ENCODE measurements around the gene NFIX. TPM values are rescaled to one million over a fixed set of nuclear protein-coding genes. Genes with fewer than 3 reads are reported as not detected.

Gene NFIX
- total and polyA plus RNA-seq, 2 of the 13 experiments (the other 11 are each of a cell fraction or from before 2014, with no cell fraction given), result 3.4 to 5.4 TPM

DNA sequence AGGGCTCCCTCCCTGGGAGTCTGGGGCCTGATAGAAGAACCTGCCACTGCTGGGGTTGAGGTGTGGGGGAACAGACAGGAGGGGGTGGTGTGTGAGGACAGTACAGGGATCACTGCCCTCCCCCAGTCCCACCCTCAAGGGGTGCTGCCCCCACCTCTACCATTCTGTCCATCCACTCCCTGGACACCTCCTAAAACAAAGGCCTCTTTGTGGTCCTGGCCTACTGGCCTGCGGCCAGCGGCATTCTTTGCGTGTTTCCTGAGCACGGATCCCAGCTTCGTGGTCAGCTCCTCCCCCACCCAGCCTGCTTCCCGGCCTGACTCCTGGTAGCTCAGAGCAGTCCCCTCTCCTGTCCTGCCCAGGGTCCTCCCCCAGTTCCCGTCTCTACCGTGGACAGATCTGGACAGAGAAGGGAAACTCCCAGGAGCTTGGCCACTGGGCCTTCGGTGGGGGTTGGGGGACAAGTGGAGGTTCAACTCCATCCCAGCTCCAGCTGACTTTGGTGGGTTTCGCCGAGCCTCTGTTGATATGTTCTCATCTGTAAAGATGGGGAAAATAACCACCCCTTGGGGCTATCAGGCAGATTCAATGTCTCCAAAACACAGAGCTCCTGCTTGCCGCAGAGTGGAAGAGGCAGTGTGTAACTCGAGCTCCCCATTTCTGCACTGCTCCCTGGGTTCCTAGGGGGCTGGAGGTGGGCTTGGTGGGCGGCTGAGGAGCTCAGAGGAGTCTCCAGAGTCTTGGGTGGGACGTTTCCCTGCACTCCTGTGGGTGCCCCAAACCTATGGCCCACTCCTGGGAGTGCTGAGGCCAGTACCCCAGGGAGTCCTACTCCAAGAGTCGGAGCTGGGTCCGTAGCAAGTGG, 58.7 kb downstream of the NFIX start (continued):
- no peak for TF ChIP-seq ZUFSP (CRISPR knock-in tag; IDR thresholded peaks at IDR 0.05; ENCODE audit: borderline replicate concordance)
- TF ChIP-seq ZNF234 (CRISPR knock-in tag; conservative IDR thresholded peaks at IDR 0.05), result no peak
- no peak for TF ChIP-seq BORCS8-MEF2B (CRISPR knock-in tag; IDR thresholded peaks at IDR 0.05)
- no peak for TF ChIP-seq ZC3H13 (CRISPR knock-in tag; IDR thresholded peaks at IDR 0.05)
- peak; percentile 57 for TF ChIP-seq YY1 (IDR thresholded peaks at IDR 0.05; ENCODE audit: insufficient read depth, insufficient replicate concordance, low read depth, low read length)
- 0 out of 2 replicates have a peak, but pooled peaks have one; percentile 40 for TF ChIP-seq ZNF770 (CRISPR knock-in tag; IDR thresholded peaks at IDR 0.05)
- TF ChIP-seq, protein P1, sequence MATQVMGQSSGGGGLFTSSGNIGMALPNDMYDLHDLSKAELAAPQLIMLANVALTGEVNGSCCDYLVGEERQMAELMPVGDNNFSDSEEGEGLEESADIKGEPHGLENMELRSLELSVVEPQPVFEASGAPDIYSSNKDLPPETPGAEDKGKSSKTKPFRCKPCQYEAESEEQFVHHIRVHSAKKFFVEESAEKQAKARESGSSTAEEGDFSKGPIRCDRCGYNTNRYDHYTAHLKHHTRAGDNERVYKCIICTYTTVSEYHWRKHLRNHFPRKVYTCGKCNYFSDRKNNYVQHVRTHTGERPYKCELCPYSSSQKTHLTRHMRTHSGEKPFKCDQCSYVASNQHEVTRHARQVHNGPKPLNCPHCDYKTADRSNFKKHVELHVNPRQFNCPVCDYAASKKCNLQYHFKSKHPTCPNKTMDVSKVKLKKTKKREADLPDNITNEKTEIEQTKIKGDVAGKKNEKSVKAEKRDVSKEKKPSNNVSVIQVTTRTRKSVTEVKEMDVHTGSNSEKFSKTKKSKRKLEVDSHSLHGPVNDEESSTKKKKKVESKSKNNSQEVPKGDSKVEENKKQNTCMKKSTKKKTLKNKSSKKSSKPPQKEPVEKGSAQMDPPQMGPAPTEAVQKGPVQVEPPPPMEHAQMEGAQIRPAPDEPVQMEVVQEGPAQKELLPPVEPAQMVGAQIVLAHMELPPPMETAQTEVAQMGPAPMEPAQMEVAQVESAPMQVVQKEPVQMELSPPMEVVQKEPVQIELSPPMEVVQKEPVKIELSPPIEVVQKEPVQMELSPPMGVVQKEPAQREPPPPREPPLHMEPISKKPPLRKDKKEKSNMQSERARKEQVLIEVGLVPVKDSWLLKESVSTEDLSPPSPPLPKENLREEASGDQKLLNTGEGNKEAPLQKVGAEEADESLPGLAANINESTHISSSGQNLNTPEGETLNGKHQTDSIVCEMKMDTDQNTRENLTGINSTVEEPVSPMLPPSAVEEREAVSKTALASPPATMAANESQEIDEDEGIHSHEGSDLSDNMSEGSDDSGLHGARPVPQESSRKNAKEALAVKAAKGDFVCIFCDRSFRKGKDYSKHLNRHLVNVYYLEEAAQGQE (IDR thresholded peaks at IDR 0.05; ENCODE audit: borderline replicate concordance in 1 of 2, low read depth in 1 of 2, low read length in 2 of 2), result peak in 1 of 2 experiments; percentile 24; a peak in 1 of 4 replicates
- TF ChIP-seq, protein P2, sequence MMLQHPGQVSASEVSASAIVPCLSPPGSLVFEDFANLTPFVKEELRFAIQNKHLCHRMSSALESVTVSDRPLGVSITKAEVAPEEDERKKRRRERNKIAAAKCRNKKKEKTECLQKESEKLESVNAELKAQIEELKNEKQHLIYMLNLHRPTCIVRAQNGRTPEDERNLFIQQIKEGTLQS (CRISPR knock-in tag; IDR thresholded peaks at IDR 0.05), result no peak
- peak; percentile 70; the same call in 1 of the 2 replicates for TF ChIP-seq ZNF441 (CRISPR knock-in tag; IDR thresholded peaks at IDR 0.05; ENCODE audit: borderline replicate concordance)
- TF ChIP-seq, protein P3, sequence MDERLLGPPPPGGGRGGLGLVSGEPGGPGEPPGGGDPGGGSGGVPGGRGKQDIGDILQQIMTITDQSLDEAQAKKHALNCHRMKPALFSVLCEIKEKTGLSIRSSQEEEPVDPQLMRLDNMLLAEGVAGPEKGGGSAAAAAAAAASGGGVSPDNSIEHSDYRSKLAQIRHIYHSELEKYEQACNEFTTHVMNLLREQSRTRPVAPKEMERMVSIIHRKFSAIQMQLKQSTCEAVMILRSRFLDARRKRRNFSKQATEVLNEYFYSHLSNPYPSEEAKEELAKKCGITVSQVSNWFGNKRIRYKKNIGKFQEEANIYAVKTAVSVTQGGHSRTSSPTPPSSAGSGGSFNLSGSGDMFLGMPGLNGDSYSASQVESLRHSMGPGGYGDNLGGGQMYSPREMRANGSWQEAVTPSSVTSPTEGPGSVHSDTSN (CRISPR knock-in tag; IDR thresholded peaks at IDR 0.05), result peak; percentile 33; the same call in 1 of the 2 replicates
- no peak for TF ChIP-seq REXO4 (CRISPR knock-in tag; IDR thresholded peaks at IDR 0.05; ENCODE audit: borderline replicate concordance)
- TF ChIP-seq, protein P4, sequence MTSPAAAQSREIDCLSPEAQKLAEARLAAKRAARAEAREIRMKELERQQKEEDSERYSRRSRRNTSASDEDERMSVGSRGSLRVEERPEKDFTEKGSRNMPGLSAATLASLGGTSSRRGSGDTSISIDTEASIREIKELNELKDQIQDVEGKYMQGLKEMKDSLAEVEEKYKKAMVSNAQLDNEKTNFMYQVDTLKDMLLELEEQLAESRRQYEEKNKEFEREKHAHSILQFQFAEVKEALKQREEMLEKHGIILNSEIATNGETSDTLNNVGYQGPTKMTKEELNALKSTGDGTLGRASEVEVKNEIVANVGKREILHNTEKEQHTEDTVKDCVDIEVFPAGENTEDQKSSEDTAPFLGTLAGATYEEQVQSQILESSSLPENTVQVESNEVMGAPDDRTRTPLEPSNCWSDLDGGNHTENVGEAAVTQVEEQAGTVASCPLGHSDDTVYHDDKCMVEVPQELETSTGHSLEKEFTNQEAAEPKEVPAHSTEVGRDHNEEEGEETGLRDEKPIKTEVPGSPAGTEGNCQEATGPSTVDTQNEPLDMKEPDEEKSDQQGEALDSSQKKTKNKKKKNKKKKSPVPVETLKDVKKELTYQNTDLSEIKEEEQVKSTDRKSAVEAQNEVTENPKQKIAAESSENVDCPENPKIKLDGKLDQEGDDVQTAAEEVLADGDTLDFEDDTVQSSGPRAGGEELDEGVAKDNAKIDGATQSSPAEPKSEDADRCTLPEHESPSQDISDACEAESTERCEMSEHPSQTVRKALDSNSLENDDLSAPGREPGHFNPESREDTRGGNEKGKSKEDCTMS (CRISPR knock-in tag; conservative IDR thresholded peaks at IDR 0.05), result no peak
- TF ChIP-seq, protein P5, sequence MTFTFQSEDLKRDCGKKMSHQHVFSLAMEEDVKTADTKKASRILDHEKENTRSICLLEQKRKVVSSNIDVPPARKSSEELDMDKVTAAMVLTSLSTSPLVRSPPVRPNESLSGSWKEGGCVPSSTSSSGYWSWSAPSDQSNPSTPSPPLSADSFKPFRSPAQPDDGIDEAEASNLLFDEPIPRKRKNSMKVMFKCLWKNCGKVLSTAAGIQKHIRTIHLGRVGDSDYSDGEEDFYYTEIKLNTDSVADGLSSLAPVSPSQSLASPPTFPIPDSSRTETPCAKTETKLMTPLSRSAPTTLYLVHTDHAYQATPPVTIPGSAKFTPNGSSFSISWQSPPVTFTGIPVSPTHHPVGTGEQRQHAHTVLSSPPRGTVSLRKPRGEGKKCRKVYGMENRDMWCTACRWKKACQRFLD (CRISPR knock-in tag; IDR thresholded peaks at IDR 0.05; ENCODE audit: borderline replicate concordance), result no peak
